ENCODE results near the gene ADGRL2.

- TF ChIP-seq CTCF (IDR thresholded peaks at IDR 0.05) (no peak), POLR2A (IDR thresholded peaks at IDR 0.05) (no peak), EP300 (IDR thresholded peaks at IDR 0.05) (no peak), POLR2AphosphoS5 (IDR thresholded peaks at IDR 0.05) (no peak)
Measured at GRCh38 chr1:82034812-82035211, 234.1 kb downstream of the ADGRL2 start.
